MM.1S (cell line): ENCODE measurements around the gene RPAIN.

Source experiments
- CTCF ChIP-seq: fragments of 300-600 bp; sonication (generic); IDR thresholded peaks from 2 replicates; pipeline ENCODE4 v1.5.1; 2016; ENCODE audit warnings: antibody characterized with exemption, low read length, mixed read lengths
- EZH2 ChIP-seq: fragments of 300-600 bp; sonication (generic); optimal IDR thresholded peaks from 2 replicates; pipeline ENCODE3; 2017; ENCODE audit warnings: low read depth, mild to moderate bottlenecking, antibody characterized with exemption, low read length, mixed read lengths
- EZH2phosphoT487 ChIP-seq: fragments of 300-600 bp; sonication (generic); IDR thresholded peaks from 2 replicates; pipeline ENCODE4 v1.6.1; 2018; ENCODE audit warnings: antibody characterized with exemption, low read length

GRCh38 chr17:5424909-5425308 is 4.9 kb downstream of the RPAIN start:
- TF ChIP-seq CTCF = no peak
- TF ChIP-seq EZH2phosphoT487 = no peak
- no peak for TF ChIP-seq EZH2
